Testis (tissue), 2 donors: ENCODE data around the gene SERGEF.

Experiments
- CTCF ChIP-seq, 3 experiments: fragments of 450-650 bp in 2 of 3; fragments of 200-600 bp in 1 of 3; sonication (generic) in 1 of 3; IDR thresholded peaks; one replicate each; pipeline ENCODE4 v1.5.1; 2016 to 2019; ENCODE audit warnings: antibody characterized with exemption in 3 of 3, mild to moderate bottlenecking in 2 of 3, moderate library complexity in 1 of 3
- POLR2A ChIP-seq: fragments of 450-650 bp; IDR thresholded peaks from one replicate; pipeline ENCODE4 v1.6.1; 2017; ENCODE audit warnings: antibody characterized with exemption, mild to moderate bottlenecking, moderate library complexity

GRCh38 chr11:17805873-17806272 lies 207.0 kb downstream of the SERGEF start:
- TF ChIP-seq CTCF (IDR thresholded peaks at IDR 0.05) (no peak), POLR2A (no peak)
